Activated CD4-positive, alpha-beta T cell treated with anti-CD3 and anti-CD28 coated beads for 36 hours (primary cell): ENCODE data around the gene TRIM2. TPM values are rescaled to one million over a fixed set of nuclear protein-coding genes. Genes with fewer than 3 reads are reported as not detected.

Experiments
- ATAC-seq: fragments of 200-7000 bp; cut with Tn5 transposase; one replicate; pipeline ENCODE4 v1.10.0; 2021; ENCODE audit warnings: mild to moderate bottlenecking, moderate library complexity
- CTCF ChIA-PET: fragments of 350-600 bp; sonication (Branson Sonifier 250); formaldehyde crosslinking; loops from one replicate; lab custom pipeline; 2021; ENCODE audit warnings: antibody characterized with exemption; lab: Charles Lee
- POLR2A ChIA-PET: fragments of 350-600 bp; sonication (Branson Sonifier 250); formaldehyde crosslinking; loops from one replicate; lab custom pipeline; 2021; ENCODE audit warnings: antibody characterized with exemption, inconsistent platforms; lab: Charles Lee
- DNase-seq: peaks from one replicate; pipeline ENCODE4 v3.0.0-alpha.2; 2020
- H3K27ac Mint-ChIP-seq: one replicate; pipeline ENCODE4 v1.8.0; 2021; ENCODE audit warnings: mixed read lengths
- H3K27me3 Mint-ChIP-seq: one replicate; pipeline ENCODE4 v1.8.0; 2021; ENCODE audit warnings: mixed read lengths
- H3K36me3 Mint-ChIP-seq: one replicate; pipeline ENCODE4 v1.8.0; 2021; ENCODE audit warnings: low read depth, mixed read lengths
- H3K4me1 Mint-ChIP-seq: one replicate; pipeline ENCODE4 v1.8.0; 2021; ENCODE audit warnings: mixed read lengths
- H3K4me3 Mint-ChIP-seq: one replicate; pipeline ENCODE4 v1.8.0; 2021; ENCODE audit warnings: mild to moderate bottlenecking, moderate library complexity, mixed read lengths
- H3K9me3 Mint-ChIP-seq: one replicate; pipeline ENCODE4 v1.8.0; 2021; ENCODE audit warnings: low read depth, mixed read lengths
- intact Hi-C, 2 experiments: fragments of 100-400 bp; cut with DNase I in 1 of 2; cut with micrococcal nuclease in 1 of 2; formaldehyde crosslinking; loops; one replicate each; pipeline versions ENCODE4 v1.14.2 to v1.15.1; 2022 to 2024; cut with DNase I, micrococcal nuclease
- total RNA-seq, 2 experiments: library from RNA; stranded (reverse); gene quantifications; one replicate each; pipeline ENCODE4 v1.2.3, GENCODE V29; 2021

The TRIM2 gene
- total RNA-seq, 2 experiments from 2014 or later: 1.0 to 1.6 TPM

- ATAC-seq: no peak
- intact Hi-C loops: no loop called here
Measured at GRCh38 chr4:153261461-153261860, 57.2 kb downstream of the TRIM2 start.

GRCh38 chr4:153261914-153262313, 57.7 kb downstream of the TRIM2 start:
- peaks cover 3% of the 10 kb centered on the region for H3K9me3 Mint-ChIP-seq
- CTCF ChIA-PET: interaction anchor here (1.0 kb wide), 1 partner anchor 184 kb away, joined by 3 read pairs; no protein-coding TSS in a partner anchor
- intact Hi-C loops: no loop called here
- no peak overlapping the region for H3K27ac Mint-ChIP-seq
- DNase-seq: no peak
- H3K4me1 Mint-ChIP-seq: no peaks in the 10 kb centered on the region
- ATAC-seq: no peak
- no peak overlapping the region for H3K4me3 Mint-ChIP-seq
- H3K36me3 Mint-ChIP-seq: no peaks in the 10 kb centered on the region
- peaks cover 2% of the 10 kb centered on the region for H3K27me3 Mint-ChIP-seq
- POLR2A ChIA-PET: no interaction called here

More at GRCh38 chr4:153261461-153261860, 57.2 kb downstream of the TRIM2 start:
- Mint-ChIP-seq H3K4me1 (no peaks in the 10 kb centered on the region), H3K36me3 (no peaks in the 10 kb centered on the region), H3K9me3 (peaks cover 3% of the 10 kb centered on the region), H3K4me3 (no peak overlapping the region), H3K27me3 (peaks cover 2% of the 10 kb centered on the region), H3K27ac (no peak overlapping the region)
- ChIA-PET CTCF (interaction anchor here (1.0 kb wide), 1 partner anchor 185 kb away, joined by 3 read pairs; no protein-coding TSS in a partner anchor), POLR2A (no interaction called here)
- DNase-seq: no peak

- Mint-ChIP-seq H3K36me3 (no peaks in the 10 kb centered on the region), H3K4me3 (no peak overlapping the region), H3K4me1 (peaks cover 8% of the 10 kb centered on the region), H3K27ac (no peak overlapping the region), H3K27me3 (peaks cover 2% of the 10 kb centered on the region), H3K9me3 (peaks cover 3% of the 10 kb centered on the region)
- peak; percentile 19 for ATAC-seq
- POLR2A ChIA-PET: no interaction called here
- intact Hi-C loops: no loop called here
- no peak for DNase-seq
- CTCF ChIA-PET: interaction anchor here (0.7 kb wide), 1 partner anchor 16 kb away, joined by 3 read pairs; no protein-coding TSS in a partner anchor
Measured at GRCh38 chr4:153265306-153266047, 61.2 kb downstream of the TRIM2 start.

- peaks cover 2% of the 10 kb centered on the region for H3K9me3 Mint-ChIP-seq
- intact Hi-C loops: no loop called here
- H3K4me3 Mint-ChIP-seq: no peak overlapping the region
- H3K27me3 Mint-ChIP-seq: no peaks in the 10 kb centered on the region
- DNase-seq (no peak), ATAC-seq (no peak)
- CTCF ChIA-PET: no interaction called here
- peaks cover 8% of the 10 kb centered on the region for H3K4me1 Mint-ChIP-seq
- H3K36me3 Mint-ChIP-seq: no peaks in the 10 kb centered on the region
- H3K27ac Mint-ChIP-seq: no peak overlapping the region
- POLR2A ChIA-PET: no interaction called here
Measured at GRCh38 chr4:153266988-153267387, 62.7 kb downstream of the TRIM2 start.

GRCh38 chr4:153267890-153268289, 63.6 kb downstream of the TRIM2 start:
- Mint-ChIP-seq H3K36me3 (no peaks in the 10 kb centered on the region), H3K27ac (no peak overlapping the region), H3K9me3 (no peaks in the 10 kb centered on the region), H3K4me1 (peaks cover 8% of the 10 kb centered on the region), H3K4me3 (no peak overlapping the region), H3K27me3 (no peaks in the 10 kb centered on the region)
- intact Hi-C loops: no loop called here
- ATAC-seq: no peak
- CTCF ChIA-PET: interaction anchor here (0.8 kb wide), 1 partner anchor 528 kb away, joined by 3 read pairs; no protein-coding TSS in a partner anchor
- DNase-seq: no peak
- POLR2A ChIA-PET: no interaction called here

- no peaks in the 10 kb centered on the region for H3K36me3 Mint-ChIP-seq
- POLR2A ChIA-PET: no interaction called here
Measured at GRCh38 chr4:153268295-153268694, 64.1 kb downstream of the TRIM2 start.

GRCh38 chr4:153269218-153269990, 65.2 kb downstream of the TRIM2 start:
- Mint-ChIP-seq H3K27me3 (no peaks in the 10 kb centered on the region), H3K27ac (no peak overlapping the region)

More at GRCh38 chr4:153268295-153268694, 64.1 kb downstream of the TRIM2 start:
- H3K27me3 Mint-ChIP-seq: no peaks in the 10 kb centered on the region
- CTCF ChIA-PET: interaction anchor here (0.8 kb wide), 1 partner anchor 528 kb away, joined by 3 read pairs; no protein-coding TSS in a partner anchor
- no peak overlapping the region for H3K27ac Mint-ChIP-seq
- intact Hi-C loops: no loop called here
- H3K4me1 Mint-ChIP-seq: peaks cover 8% of the 10 kb centered on the region
- ATAC-seq (no peak), DNase-seq (no peak)
- no peak overlapping the region for H3K4me3 Mint-ChIP-seq
- no peaks in the 10 kb centered on the region for H3K9me3 Mint-ChIP-seq

GRCh38 chr4:153270361-153270760, 66.1 kb downstream of the TRIM2 start:
- POLR2A ChIA-PET: no interaction called here

More at GRCh38 chr4:153269218-153269990, 65.2 kb downstream of the TRIM2 start:
- H3K4me3 Mint-ChIP-seq: no peak overlapping the region
- DNase-seq (no peak), ATAC-seq (no peak)
- H3K4me1 Mint-ChIP-seq: peaks cover 8% of the 10 kb centered on the region
- ChIA-PET POLR2A (no interaction called here), CTCF (no interaction called here)
- intact Hi-C loops: no loop called here
- H3K9me3 Mint-ChIP-seq: no peaks in the 10 kb centered on the region
- no peaks in the 10 kb centered on the region for H3K36me3 Mint-ChIP-seq

GRCh38 chr4:153271820-153272219, 67.6 kb downstream of the TRIM2 start:
- ChIA-PET POLR2A (no interaction called here), CTCF (interaction anchor here (1.2 kb wide), 1 partner anchor 10 kb away, joined by 3 read pairs; no protein-coding TSS in a partner anchor)
- DNase-seq: no peak
- H3K4me1 Mint-ChIP-seq: peaks cover 8% of the 10 kb centered on the region
- intact Hi-C loops: no loop called here
- H3K36me3 Mint-ChIP-seq: no peaks in the 10 kb centered on the region
- no peaks in the 10 kb centered on the region for H3K9me3 Mint-ChIP-seq
- no peak overlapping the region for H3K4me3 Mint-ChIP-seq
- no peak overlapping the region for H3K27ac Mint-ChIP-seq
- H3K27me3 Mint-ChIP-seq: no peaks in the 10 kb centered on the region
- ATAC-seq: no peak

More at GRCh38 chr4:153270361-153270760, 66.1 kb downstream of the TRIM2 start:
- DNase-seq (no peak), ATAC-seq (no peak)
- no peak overlapping the region for H3K4me3 Mint-ChIP-seq
- H3K9me3 Mint-ChIP-seq: no peaks in the 10 kb centered on the region
- H3K27ac Mint-ChIP-seq: no peak overlapping the region
- intact Hi-C loops: no loop called here
- H3K27me3 Mint-ChIP-seq: no peaks in the 10 kb centered on the region
- no peaks in the 10 kb centered on the region for H3K36me3 Mint-ChIP-seq
- CTCF ChIA-PET: no interaction called here
- peaks cover 8% of the 10 kb centered on the region for H3K4me1 Mint-ChIP-seq

- ATAC-seq (no peak), DNase-seq (no peak)
- Mint-ChIP-seq H3K27me3 (no peaks in the 10 kb centered on the region), H3K36me3 (no peaks in the 10 kb centered on the region), H3K9me3 (no peaks in the 10 kb centered on the region), H3K4me1 (no peaks in the 10 kb centered on the region), H3K27ac (no peak overlapping the region), H3K4me3 (no peak overlapping the region)
- intact Hi-C loops: no loop called here
- ChIA-PET POLR2A (no interaction called here), CTCF (interaction anchor here (0.7 kb wide), 1 partner anchor 66 kb away, joined by 5 read pairs; no protein-coding TSS in a partner anchor)
Measured at GRCh38 chr4:153273751-153274150, 69.5 kb downstream of the TRIM2 start.

GRCh38 chr4:153274967-153275366, 70.7 kb downstream of the TRIM2 start:
- CTCF ChIA-PET: no interaction called here
- H3K27me3 Mint-ChIP-seq: no peaks in the 10 kb centered on the region
- ATAC-seq (peak; percentile 64), DNase-seq (no peak)
- H3K36me3 Mint-ChIP-seq: no peaks in the 10 kb centered on the region
- H3K4me3 Mint-ChIP-seq: no peak overlapping the region
- no peaks in the 10 kb centered on the region for H3K9me3 Mint-ChIP-seq
- no peaks in the 10 kb centered on the region for H3K4me1 Mint-ChIP-seq
- no peak overlapping the region for H3K27ac Mint-ChIP-seq
- intact Hi-C loops: no loop called here
- POLR2A ChIA-PET: no interaction called here
